Measurements from ENCODE around the gene RAB40AL.
A peak's percentile ranks its signal among the peaks of the same experiment; 100 is the strongest.

Gene RAB40AL

DNA sequence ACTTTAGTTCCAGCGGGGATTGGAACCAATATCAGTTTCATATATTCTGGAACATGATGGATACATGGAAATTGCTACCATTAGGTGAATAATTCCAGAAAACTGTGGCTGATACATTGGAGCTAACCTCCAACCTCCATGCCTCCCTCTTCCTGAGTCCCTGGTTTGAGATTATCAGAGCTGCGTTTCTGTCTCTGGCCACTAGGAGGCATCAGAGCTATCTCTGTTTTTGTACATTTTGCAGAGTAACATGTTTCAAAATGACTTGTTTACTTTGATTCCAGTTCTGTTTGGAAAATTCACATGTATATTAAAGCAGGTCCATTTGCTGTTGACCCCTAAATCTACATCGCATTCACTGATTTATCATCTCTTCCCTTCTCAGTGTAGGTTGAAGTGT lies 2.4 kb upstream of the RAB40AL start:
- in situ Hi-C loops (cut with HindIII; ENCODE audit: low sequenced_read_pairs), result no loop called here
- DNase-seq (ENCODE audit: low read depth), result no peak
- H3K4me3 ChIP-seq (ENCODE audit: low read depth, low read length), result no peak overlapping the region
- TF ChIP-seq, protein P1, sequence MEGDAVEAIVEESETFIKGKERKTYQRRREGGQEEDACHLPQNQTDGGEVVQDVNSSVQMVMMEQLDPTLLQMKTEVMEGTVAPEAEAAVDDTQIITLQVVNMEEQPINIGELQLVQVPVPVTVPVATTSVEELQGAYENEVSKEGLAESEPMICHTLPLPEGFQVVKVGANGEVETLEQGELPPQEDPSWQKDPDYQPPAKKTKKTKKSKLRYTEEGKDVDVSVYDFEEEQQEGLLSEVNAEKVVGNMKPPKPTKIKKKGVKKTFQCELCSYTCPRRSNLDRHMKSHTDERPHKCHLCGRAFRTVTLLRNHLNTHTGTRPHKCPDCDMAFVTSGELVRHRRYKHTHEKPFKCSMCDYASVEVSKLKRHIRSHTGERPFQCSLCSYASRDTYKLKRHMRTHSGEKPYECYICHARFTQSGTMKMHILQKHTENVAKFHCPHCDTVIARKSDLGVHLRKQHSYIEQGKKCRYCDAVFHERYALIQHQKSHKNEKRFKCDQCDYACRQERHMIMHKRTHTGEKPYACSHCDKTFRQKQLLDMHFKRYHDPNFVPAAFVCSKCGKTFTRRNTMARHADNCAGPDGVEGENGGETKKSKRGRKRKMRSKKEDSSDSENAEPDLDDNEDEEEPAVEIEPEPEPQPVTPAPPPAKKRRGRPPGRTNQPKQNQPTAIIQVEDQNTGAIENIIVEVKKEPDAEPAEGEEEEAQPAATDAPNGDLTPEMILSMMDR (IDR thresholded peaks at IDR 0.05; ENCODE audit: low read depth, low read length, missing control alignments), result peak; percentile 64

DNA sequence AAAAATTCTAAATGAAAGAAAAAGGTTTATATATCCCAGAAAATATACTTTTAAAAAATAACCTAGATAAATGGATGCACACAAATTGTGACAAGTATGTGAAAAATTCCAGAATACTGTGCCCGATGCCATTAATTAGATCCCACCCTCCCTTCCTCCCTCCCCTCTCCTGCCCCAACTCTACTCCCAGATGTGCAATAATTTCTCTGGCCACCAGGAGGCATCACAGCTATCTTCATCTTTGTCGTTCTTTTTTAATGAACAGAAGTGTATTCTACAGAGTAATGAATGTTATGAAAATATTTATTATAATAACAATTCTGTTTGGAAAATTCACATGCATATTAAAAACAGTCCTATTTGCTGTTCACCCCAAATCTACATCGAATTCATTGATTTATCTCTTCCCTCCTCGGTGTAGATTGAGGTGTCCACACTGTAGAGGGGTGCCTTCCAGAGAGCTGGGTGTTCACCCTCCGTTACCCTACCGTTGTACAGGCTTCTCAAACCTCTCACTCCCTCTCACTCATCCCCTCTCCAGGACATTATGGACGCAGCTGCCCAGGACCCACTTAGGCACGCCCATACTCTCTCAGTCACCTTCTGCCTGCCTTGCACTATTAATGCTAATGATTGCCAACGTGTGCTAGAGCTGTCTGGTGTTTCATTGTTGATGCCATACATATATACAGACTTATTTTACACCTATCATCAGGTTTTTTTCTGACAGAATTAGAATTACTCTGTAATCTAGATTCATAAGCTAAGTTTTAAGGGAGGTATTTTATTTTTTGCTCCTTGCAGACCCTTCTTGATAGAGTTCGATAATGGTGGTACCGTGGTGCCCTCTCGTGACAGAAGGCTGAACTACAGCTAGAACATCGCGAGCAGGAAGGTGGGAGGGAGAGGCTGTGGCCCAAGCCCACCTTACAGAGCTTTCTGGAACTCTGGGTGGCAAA lies 14.1 kb downstream of the RAB40AL start:
- no peak for DNase-seq (ENCODE audit: low read depth)
- peak overlapping the region; percentile 21 for H3K4me3 ChIP-seq (ENCODE audit: low read depth, low read length)
- TF ChIP-seq, protein P1 (IDR thresholded peaks at IDR 0.05; ENCODE audit: low read depth, low read length, missing control alignments), result peak; percentile 72
- in situ Hi-C loops (cut with HindIII; ENCODE audit: low sequenced_read_pairs), result no loop called here

DNA sequence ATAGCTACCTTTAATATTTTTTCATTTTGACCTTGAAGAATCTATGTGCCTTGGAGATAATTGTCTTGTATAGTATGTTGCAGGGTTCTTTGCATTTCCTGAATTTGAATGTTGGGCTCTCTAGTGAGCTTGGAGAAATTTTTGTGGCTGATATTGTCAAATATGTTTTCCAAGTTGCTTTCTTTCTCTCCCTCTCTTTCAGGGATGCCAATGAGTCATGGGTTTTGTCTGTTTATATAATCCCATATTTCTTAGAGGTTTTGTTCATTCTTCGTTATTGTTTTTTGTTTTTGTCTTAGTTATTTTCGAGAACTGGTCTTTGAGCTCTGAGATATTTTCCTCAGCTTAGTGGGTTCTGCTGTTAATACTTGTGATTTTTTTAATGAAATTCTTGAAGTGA lies 20.7 kb downstream of the RAB40AL start:
- H3K4me3 ChIP-seq (ENCODE audit: low read depth, low read length), result no peak overlapping the region
- TF ChIP-seq, protein P1 (IDR thresholded peaks at IDR 0.05; ENCODE audit: low read depth, low read length, missing control alignments), result no peak
- in situ Hi-C loops (cut with HindIII; ENCODE audit: low sequenced_read_pairs), result no loop called here
- no peak for DNase-seq (ENCODE audit: low read depth)

DNA sequence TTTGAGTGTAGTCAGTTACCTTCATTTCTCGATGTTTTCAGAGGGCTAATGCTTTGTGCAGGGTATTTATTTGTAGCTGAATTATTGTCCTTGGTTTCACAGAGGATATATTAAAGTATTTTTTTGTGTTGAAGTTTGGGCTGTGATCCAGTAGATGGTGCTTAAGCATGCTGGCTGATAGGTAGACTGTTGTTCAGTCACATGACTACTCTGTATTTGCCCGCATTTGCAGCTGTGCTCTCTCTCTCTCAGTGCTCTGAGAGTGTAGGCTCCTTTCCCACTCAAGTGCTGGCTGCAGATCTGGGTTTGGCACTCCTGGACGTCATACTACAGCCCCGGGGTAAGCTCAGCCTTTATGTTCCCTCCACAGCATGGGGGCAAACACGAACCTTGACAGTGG lies 21.7 kb downstream of the RAB40AL start:
- no peak for DNase-seq (ENCODE audit: low read depth)
- TF ChIP-seq, protein P1 (IDR thresholded peaks at IDR 0.05; ENCODE audit: low read depth, low read length, missing control alignments), result no peak
- no peak overlapping the region for H3K4me3 ChIP-seq (ENCODE audit: low read depth, low read length)
- in situ Hi-C loops (cut with HindIII; ENCODE audit: low sequenced_read_pairs), result no loop called here

DNA sequence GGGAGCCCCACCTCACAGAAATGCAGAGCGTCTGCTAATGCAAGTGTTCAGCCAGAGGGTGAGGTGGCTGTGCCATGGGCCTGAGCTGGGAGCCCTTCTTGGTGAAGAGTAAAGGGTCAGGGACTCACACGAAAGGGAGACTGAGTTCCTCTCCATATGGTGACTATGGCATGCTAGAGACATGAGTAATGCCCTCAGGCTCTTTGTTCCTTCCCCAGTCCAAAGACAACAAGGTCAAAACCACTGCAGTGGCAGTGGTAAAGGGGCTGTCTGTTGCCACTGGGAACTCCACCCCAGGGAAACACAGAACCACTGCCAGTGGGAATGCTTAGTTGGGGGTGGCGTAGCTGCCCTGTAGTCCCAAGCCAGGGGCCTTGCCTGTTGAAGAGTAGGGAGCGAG lies 22.4 kb downstream of the RAB40AL start:
- TF ChIP-seq, protein P1 (IDR thresholded peaks at IDR 0.05; ENCODE audit: low read depth, low read length, missing control alignments), result no peak
- in situ Hi-C loops (cut with HindIII; ENCODE audit: low sequenced_read_pairs), result no loop called here
- no peak overlapping the region for H3K4me3 ChIP-seq (ENCODE audit: low read depth, low read length)
- no peak for DNase-seq (ENCODE audit: low read depth)

DNA sequence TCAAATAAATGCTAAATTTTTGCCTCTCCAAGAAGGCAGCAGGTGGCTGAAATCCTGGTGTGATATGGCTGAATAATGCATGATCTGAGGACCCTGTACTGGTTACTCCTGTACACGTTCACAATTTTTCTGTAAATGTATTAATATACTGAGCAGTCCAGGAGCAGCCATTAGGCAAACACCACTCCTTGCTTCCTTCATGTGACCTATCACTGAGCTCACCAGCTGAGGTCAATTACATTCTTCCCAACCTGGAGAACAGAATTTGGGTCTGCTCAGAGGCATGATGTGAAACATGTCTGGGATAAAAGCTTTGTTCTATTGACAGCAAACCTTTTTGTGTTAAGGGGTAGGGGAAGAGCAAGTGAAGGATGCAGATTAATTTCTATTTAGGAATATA lies 26.9 kb downstream of the RAB40AL start:
- no peak for DNase-seq (ENCODE audit: low read depth)
- in situ Hi-C loops (cut with HindIII; ENCODE audit: low sequenced_read_pairs), result no loop called here
- TF ChIP-seq, protein P1 (IDR thresholded peaks at IDR 0.05; ENCODE audit: low read depth, low read length, missing control alignments), result no peak
- H3K4me3 ChIP-seq (ENCODE audit: low read depth, low read length), result no peak overlapping the region
